GM18517 (cell line): ENCODE data around the gene AAK1.
A peak's percentile ranks its signal among the peaks of the same experiment; 100 is the strongest.
"Not testable (repeated sequence)": the region's sequence is repeated elsewhere in the genome, so short reads cannot be mapped to it uniquely, and the experiment has no call there.

ENCODE experiments used
- ATAC-seq: cut with Tn5 transposase; IDR thresholded peaks from one replicate; pipeline ENCODE4 v1.9.1; 2021; ENCODE audit warnings: mild to moderate bottlenecking, moderate library complexity; ENCODE audit not compliant: unreplicated experiment

AAK1 gene

DNA sequence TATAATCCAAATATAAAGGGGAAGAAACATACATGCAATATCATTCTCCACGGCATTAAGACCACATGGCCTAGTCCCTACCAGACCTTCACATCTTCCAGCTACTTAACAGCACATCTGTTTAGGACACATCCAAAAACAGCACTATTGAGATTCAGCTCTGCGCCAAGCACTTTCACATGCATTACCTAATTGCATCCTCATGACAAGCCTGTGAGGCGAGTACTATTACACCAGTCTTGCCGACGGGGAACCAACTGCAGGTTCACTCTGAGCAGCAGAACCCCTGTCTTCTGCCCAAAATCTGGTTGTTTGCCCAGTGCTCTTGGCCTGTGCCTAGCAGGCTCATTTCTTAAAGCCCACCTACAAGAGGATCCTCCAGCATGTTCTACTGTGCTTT, 66.7 kb downstream of the AAK1 start:
- ATAC-seq = no peak

DNA sequence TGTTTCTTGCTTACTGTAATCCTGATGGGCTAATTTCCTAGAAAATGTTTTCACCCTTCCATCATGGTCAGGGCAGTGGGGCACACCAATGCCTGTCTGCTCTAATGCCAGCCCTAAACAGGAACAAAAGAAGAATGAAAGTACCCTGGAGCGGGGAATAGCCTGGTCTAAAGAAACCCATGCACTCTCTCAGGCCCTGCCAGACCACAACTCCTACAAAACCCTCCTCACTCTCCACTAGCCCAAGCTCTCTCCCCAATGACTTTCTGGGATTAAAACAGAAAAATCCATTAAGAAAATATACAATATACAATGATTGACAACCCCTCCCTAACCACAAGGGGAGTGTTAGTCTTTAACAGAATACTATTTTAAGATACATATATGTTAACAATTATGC, 67.6 kb downstream of the AAK1 start:
- no peak for ATAC-seq

DNA sequence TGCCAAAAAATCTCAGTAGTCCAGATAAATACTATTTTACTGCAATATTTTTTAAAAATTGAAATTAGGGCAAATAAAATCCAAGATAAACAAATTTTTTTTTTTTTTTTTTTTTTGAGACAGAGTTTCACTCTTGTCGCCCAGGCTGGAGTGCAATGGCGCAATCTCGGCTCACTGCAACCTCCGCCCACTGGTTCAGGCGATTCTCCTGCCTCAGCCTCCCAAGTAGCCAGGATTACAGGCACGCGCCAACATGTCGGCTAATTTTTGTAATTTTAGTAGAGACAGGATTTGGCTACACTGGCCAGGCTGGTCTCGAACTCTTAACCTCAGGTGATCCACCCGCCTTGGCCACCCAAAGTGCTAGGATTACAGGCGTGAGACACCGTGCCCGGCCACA, 68.2 kb downstream of the AAK1 start:
- ATAC-seq = not testable (repeated sequence)

DNA sequence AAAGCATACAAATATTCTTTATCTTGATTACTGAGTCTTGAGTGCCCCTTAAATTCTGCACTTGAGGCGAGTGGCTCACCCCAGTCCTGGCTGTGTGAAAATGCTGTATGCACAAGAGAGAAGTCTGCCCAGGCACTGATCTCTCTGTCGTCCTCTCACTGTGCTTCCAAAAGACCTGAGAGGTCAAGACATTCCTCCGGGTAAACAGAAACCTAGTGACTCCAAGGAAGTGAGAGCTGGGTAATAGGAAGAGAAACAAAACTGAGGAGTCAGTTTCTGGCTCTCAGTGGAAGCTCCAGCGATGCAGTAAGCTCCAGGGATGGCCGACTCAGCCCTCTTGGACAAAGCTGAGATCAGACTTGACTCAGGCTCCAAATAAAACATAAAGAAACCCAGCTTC, 70.9 kb downstream of the AAK1 start:
- ATAC-seq = no peak

DNA sequence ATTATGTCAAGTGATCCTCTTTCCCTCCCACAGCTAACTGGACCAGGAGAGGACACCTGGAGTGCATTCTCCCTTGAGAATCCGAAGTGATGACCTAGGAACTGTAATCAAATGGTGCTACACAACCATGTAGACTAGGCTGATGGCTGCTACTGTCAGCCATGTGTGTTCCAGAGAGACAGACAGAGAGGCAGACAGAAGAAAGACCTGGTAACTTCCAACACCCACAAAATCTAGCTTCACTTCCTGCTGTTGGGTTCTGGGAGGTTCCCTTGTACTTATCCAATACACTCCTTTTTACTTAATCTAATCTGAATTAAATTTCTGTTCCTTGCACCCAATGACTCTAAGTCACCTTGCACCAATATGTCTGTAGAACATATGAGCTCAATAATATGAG, 72.3 kb downstream of the AAK1 start:
- no peak for ATAC-seq

DNA sequence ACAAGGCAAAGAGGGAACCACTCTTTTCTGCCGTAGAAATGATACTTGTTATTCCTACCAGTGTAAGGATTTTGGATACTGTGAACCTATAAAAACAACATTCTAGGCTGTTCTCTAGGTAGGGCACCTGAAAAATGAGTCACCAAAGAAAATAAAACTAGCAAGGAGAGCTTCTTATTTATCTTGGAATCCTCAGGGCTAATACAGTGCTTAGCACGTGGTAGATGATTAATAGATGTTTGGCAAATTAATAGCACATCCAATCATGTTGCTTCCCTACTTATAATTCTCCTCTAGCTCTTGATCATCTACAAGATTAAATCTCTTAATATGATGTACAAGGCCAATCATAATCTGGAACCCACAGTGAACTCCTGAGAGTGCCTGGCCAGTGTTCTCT, 73.1 kb downstream of the AAK1 start:
- ATAC-seq = no peak

DNA sequence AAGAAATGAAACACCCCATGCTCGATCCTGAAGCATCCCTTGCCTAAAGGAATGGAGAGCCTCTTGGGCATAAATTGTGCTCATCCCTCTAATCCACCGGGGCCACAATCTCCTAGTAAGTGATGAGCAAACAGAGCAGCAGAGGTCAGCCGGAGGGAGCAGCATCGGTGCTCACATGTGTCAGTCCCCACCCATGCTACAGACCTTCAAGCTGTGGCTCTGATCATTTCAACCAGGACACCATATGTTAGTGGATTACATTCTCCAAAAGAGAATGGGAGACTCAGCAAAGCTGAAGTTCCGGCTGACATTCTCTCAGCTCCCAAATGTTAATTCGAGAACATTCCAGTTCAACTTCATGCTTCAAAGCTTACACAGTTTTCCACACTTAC, 75.6 kb downstream of the AAK1 start:
- ATAC-seq = no peak

DNA sequence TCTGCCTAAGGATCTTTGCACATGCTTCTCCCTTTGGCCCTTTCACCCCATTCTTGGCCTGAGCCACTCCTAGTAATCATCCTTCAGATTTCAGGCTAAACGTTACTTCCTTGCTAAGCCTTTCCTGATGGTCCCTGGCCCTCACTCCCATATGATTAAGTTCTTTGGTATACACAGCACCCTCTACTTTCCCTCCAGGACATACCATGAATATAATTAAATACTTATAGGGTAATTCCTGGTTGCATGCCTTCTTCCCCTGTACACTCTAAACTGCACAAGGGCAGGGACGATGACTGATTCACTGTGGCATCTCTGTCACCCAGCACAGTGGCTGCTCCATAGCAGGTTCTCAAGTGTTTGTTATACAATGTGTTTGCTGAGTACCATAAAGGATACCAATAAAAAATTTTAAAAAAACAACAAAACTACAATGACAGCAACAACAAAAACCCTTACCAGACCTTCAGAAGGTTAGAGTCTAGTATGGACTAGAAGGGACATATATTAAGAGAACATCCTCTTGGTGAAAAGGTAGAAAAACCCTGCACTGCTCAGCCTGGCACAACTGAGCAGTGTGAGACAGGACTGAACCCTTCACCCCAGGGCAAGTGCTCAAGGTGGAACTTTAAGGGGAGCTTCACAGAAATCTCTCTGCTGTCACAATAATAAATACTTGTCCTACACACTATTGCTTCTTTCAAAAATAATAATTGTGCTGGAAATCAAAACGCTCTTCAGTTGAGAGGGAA, 76.2 kb downstream of the AAK1 start:
- ATAC-seq = no peak

DNA sequence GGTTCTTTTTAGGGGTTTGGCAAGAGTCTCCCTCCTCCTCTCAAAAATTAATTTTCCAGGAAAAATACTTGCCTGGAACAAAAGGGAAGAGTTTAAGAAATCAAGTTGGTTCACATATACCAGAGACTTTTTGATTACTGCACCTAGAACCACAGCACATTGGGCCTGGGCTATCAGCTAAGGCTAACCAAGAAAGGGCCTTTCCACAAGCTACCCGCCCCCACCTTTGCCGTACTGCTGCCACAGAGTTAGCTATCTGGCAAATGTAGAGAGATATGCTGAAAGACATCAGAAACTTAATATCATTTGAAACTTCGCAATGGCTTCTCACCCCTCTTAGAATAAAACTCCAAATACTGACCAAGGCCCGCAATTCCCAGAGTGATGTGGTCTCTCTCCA, 76.9 kb downstream of the AAK1 start:
- no peak for ATAC-seq

DNA sequence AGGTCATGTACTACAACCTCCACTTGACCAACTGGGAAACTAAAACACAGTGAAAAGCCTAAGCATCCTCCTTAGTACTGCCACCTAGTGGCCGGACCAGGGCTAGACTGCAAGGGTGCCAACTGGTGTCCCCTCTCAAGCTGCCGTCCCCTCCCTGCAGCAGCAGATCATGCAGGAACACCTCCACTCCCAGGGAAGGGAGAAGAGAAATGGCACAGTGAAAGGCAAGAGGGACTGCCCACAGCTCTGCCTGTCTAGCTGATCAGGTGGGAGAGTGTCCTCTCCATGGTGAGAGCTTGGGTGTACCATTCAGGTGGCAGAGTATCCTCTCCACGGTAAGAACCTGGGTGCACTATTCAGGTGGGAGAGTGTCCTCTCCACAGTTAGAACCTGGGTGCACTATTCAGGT, 78.1 kb downstream of the AAK1 start:
- peak; percentile 79 for ATAC-seq

DNA sequence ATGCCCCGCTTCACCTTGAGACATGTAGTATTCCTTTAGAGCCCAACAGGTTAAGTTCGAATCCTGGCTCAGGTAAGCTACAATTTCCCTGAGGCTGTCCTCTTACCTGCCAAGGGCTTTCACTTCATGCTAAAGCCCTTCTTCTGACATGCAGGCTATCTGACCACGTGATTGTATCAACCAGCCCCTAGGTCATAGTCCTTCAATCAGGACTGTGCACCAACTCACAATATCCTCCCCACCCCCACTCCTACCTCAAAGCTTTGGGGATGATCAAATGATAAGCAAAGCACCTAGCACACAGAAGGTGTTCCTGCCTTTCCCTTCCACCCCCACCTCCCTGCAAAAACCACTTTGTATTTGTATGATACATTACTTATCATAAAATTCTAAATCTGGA, 78.9 kb downstream of the AAK1 start:
- ATAC-seq = no peak

DNA sequence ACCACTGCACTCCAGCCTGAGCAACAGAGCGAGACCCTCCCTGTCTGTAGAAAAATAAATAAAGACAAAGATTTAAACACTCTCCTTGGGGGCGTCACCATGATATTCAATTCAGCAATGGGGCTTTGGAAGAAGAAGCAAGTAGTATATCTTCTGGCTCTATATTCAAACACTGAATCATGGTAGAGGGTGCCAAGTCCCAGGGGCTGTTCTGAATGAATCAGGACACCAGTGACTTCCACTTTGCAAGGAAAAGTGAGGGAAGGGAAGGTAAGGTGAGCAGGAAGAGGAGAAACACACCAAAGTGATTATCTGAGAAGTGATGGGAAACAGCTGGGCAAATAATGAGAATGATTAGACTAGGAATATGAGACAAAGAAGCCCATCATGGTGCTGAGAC, 80.5 kb downstream of the AAK1 start:
- ATAC-seq = no peak

DNA sequence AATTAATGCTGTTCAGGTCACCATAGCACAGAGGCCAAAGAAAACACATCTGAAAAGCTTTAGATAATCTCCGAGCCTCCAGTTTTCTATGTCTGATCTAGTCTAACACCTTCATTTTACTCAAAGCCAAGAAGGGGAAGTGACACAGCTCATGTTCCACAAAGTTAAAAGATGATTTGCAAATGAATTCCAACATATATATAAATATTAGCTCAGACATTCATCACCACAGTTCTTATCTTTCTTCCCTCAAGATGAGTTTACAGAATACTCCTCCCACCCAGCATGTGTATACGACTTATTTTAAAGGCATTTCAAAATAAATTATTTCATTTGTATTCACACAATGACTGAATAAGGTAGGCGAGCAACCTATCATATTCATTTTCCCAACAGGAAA, 82.4 kb downstream of the AAK1 start:
- no peak for ATAC-seq

DNA sequence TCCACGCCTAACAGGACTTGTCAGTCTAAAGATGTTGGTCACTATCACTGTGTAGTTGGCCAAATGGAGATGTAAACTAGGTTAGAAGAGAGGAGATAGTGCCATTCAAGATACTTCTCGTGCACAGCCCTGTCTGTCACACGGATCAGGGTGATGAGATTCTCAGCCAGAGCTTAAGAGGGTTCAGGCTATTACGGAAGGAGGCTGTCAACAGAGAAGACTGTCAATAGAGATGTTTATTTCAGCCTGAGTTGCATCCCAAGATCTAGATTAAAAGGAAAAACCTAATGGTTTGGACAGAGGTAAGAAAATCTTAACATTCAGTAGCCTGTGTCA, 83.4 kb downstream of the AAK1 start:
- ATAC-seq = peak; percentile 18

DNA sequence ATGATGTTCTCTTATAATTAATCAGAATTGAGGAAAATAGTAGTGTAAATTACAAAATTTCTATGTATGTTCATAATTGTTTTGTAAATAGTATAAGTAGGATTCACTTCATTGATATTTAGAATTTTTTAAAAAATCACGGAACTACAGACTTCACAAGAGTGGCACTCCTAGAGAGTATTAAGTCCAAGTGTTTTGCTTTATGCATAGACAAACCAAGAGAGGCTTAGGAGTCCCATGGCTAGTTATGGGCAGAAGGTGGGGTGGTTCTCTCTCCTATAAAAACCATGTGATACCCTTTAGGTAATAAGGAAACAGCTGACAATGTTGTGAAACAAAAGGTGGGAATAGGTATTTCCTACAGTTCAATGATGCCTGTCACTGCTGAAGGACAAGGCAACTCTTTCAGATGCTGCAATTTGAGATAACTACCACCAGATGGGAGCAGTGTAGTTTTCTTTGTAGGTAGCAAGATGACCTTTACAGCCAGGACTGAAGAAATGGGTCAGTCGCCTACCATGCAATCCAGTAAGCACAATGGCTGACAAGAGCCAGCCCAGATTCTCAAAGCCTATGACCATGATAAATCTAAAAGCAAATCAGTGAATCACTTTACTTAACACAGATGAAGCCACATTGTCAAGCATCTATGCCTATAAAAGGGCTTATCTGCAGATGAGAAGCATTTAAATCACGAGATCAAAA, 83.9 kb downstream of the AAK1 start:
- ATAC-seq = peak; percentile 69

DNA sequence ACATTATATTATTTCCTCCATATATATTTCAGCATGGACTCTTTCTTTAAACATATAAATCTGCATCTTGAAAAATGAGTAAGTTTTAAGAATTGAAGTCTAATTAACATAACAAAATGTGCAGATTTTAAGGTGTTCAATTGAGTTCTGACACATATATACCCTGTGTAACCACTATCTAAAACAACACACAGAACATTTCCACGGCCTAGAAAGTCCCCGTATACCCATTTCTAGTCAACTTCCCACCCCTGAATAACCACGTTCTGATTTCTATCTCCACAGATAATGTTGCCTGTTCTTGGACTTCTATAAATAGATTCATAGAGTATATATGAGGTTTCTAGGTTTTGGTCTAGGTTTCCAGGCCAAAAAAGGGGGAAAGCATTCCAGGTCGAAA, 87.5 kb downstream of the AAK1 start:
- ATAC-seq = no peak

DNA sequence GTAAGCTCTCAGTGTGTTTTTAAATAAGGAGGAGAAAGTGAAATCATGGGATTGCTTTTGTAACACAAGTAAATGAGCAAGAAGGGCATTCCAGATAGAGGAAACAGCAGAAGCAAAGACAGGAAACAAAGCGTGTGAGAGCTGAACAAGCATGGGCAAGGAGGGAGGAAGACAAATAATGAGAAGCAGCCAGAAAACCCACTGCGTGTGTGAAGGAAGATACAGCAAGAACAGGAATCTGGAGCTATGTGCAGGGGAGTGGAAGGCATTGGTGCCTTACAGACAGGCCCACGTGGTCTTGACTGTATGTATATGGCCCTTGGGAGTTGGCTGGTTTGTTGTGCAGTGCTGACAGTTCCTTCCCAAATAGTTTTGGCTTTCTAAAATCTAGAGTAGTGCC, 88.6 kb downstream of the AAK1 start:
- ATAC-seq = no peak

DNA sequence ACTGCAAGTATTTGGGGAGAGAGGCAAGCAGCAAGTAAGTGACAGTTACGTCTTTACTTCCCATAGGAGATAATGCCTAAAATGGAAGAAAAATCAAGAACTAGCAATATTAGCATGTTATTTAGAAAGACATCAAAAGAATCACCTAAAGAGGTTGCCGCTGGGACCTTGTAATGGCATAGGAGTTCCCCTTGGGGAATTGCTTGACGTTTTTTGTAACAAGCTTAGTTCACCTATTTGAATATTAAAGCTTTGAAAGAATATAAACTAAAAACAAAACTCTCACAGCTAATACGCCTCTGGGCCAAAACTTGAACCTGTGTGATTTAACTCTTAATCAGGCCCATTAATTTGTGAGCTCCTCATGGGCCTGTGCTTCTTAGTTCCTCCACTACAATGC, 89.0 kb downstream of the AAK1 start:
- no peak for ATAC-seq

DNA sequence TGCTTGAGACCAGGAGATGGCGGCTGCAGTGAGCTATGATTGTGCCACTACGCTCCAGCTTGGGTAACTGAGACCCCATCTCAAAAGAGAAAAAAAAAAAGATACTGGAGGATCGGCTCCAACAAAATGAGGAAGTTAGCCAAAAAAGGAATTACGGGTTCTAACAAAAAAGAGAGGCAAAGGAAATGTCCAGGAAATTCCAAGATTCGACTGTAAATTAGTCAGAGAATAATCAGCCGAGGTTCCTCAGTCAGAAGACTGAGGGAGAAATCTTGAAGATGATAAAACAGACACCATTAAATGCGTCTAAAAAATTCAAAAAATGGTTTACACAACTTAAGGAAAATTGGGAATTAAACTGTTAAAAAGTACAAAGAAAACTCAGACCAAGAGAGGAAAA, 89.5 kb downstream of the AAK1 start:
- ATAC-seq = no peak

DNA sequence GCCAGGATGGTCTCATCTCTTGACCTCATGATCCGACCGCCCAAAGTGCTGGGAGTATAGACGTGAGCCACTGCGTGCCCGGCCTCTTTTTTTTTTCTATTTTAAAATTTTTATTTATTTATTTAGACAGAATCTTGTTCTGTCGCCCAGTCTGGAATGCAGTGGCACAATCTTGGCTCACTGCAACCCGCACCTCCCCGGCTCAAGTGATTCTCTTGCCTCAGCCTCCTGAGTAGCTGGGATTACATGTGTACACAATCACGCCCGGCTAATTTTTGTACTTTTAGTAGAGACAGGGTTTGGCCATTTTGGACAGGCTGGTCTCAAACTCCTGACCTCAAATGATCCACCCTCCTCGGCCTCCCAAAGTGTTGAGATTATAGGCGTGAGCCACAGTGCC, 93.0 kb downstream of the AAK1 start:
- ATAC-seq = not testable (repeated sequence)

DNA sequence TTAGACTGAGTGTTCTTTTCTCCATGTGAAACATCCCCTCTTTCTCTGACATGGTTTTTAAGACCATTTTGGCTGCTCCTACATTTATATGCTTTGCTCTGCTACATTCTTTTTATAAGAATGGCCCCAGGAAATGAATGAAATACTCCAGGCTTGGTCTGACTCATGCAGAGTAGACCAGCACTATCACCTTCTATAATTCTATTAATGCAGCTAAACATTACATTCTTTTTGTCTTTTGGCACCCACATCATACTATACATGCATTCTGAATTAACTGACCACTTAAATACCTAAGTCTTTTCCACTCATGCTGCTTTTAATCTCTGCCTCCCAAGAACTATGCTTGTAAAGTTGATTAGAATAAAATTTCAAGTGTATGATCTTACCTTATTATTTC, 94.1 kb downstream of the AAK1 start:
- no peak for ATAC-seq

DNA sequence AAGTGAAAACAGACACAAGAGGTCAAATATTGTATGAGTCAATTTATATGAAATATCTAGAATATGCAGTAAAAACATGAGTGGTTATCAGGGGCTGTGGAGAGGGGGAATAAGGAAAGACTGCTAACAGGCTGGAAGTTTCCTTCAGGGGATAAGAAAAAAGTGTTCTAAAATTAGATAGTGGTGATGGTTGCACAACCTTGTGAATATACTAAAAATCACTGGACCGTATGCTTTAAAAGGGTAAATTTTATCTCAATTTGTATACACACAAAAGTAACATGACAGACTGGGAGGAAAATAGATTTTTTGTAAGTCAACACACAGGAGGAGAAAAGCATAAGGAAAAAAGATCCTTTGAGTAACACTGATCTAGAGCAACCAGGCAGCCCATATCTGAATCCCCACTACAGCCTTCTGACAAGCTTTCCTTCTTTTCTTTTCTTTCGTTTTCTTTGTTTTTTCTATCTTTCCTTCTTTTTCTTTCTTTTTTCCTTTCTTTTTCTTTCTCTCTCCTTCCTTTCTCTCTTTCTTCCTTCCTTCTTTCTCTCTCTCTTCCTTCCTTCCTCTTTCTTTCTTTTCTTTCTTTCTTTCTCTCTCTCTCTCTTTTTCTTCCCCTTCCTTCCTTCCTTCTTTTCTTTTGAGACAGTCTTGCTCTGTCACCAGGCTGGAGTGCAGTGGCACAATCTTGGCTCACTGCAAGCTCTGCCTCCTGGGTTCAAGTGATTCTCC, 95.4 kb downstream of the AAK1 start:
- ATAC-seq = no peak
